Posterior cingulate gyrus (tissue), 11 donors: ENCODE data around the gene CD38.
"Not testable (repeated sequence)": the region's sequence is repeated elsewhere in the genome, so short reads cannot be mapped to it uniquely, and the experiment has no call there.

Source experiments
- DNase-seq, 10 donors: peaks; one replicate each; pipeline versions ENCODE4 v3.0.0 to v3.0.0-alpha.2; 2020 to 2021; ENCODE audit warnings: mixed read lengths in 3 of 10
- intact Hi-C: fragments of 100-400 bp; cut with DNase I; formaldehyde crosslinking; loops from one replicate; pipeline ENCODE4 v1.15.1; 2023

CD38 gene

DNA sequence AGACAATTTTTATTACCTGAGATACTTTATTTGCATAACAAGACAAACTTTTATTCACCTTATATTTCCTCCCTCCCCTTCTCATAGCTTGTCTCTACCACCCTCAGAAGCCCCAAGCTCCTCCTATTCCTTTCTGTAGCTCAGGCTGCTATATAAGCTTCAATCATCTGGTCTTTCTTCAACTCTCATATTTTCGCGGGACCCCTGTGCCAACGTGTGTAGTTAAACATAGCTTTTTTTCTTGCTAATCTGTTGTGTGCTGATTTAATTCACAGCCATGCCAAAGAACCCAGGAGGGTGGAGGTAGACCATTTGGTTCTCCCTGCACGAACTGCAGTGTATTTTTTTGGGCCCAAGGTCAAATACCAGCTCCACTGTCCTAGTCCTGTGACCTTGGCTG is 21.1 kb upstream of the CD38 start:
- DNase-seq = no peak
- intact Hi-C loops = no loop called here

DNA sequence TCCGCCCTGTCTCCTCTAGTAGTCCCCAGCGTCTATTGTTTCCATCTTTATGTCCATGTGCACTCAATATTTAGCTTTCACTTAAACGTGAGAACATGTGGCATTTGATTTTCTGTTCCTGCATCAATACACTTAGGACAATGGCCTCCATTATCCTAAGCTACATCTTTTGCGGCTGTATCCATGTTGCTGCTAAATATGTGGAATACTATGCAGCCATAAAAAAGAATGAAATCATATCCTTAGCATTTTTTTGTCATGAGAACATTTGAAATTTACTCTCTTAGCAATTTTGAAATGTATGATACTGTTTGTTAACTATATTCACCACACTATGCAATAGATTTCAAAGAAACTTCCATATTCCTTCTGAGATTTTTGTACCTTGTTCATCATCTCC is 19.8 kb upstream of the CD38 start:
- intact Hi-C loops = no loop called here

DNA sequence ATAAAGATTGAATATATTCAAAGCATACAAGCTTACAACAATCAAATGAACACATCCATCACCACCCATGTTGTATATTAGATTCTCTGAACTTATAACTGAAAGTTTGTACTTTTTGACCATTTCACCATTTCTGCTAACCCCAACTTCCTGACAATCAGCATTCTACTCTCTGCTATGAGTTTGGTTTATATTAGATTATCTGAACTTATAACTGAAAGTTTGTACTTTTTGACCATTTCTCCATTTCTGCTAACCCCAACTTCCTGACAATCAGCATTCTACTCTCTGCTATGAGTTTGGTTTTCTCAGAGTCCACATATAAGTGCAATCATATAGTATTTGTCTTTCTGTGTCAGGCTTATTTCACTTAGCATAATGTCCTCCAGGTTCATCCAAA is 15.7 kb upstream of the CD38 start:
- DNase-seq, intact Hi-C loops: not testable (repeated sequence)

More for the DNA sequence above, 19.8 kb upstream of the CD38 start:
- DNase-seq = no peak

DNA sequence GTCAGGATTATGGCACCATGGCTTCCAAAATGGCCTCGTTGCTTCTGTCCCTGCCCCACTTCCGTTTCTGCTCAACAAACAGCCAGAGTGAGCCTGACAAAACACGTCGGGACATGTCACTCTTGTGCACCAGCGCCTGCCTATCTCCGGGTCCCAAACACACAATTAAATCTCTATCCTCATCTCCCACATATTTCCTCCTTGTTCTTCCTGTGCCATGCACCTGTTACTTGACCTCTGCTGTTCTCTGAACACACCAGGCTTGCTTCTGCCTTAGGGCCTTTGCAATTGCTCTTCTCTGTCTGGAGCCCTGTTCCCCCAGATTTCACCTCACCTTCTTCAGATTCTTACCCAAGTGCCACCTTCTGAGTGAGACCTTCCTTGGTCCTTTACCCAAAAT is 12.7 kb upstream of the CD38 start:
- no peak for DNase-seq
- intact Hi-C loops = no loop called here

DNA sequence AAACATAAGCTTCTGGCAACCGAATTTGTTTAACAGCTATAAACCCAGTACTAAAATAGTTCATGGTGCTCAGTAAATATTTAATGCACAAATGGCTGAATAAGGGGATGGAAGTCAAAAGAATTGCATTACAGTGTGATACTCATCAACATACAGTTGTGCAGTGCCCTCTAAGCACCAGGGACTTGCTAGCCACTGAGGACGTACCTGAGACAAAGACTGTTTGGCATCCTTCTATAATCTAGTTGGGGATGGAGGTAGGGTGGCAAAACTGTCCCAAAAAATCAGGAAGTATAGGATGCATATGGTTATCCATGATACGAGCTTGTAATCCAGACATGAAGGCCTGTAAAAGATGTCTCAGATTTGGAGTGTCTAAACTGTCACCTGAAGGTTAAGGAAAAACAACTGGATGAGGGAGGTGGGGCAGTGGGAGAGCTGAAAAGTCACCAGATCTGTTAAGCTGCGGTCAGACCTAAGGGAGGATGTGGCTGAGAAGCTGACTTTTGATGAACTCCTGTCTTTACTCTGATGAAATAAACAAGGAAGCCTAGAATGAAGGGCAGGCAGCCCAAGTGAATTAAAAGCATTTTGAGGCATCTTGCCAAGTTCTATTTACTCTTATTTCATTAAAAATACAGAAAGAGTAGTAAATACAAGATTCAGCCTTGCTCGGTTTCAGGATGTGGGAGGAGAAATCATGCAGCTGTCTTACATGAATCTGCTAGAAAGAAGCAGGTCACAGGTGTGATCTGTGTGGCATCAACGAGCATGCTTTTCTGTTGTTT is 12.0 kb upstream of the CD38 start:
- intact Hi-C loops = no loop called here
- DNase-seq = no peak

DNA sequence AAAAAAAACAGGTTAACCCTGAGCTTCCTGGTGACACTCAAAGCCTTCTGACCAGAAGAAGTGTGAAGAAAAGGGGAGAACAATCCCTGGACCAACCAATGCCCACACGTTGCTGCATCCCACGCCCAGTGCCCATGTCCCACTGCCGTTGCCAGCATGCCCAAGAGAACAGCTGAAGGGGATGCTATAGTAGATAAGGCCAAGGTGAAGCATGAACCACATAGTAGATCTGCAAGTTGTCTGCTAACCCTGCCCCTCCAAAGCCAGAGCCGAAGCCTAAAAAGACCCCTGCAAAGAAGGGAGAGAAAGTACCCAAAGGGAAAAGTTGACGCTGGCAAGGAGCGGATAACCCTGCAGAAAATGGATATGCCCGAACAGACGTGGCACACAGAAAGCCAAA is 11.3 kb upstream of the CD38 start:
- intact Hi-C loops = no loop called here
- DNase-seq = no peak

DNA sequence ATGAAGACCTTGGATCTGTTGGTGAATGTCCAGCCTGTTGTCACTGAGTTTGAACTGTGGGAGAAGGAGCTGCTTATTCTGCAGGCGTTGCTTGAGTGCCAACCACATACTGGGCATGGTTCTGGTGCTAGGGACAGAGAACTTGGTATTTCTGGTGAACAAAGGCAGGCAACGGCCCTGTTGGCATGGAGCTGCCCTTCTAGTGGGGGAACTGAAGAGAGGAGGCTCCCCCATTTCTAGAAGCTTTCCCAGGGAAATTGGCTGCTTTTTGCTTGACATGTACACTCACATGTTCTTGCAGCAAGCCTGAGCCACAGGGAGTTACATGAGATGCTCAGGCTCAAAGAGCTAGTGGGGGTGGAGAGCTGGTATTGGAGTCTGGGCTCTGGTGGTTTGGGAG is 8.9 kb upstream of the CD38 start:
- peak in 2 of 10 donors; percentile 12 to 80 for DNase-seq
- intact Hi-C loops = no loop called here

DNA sequence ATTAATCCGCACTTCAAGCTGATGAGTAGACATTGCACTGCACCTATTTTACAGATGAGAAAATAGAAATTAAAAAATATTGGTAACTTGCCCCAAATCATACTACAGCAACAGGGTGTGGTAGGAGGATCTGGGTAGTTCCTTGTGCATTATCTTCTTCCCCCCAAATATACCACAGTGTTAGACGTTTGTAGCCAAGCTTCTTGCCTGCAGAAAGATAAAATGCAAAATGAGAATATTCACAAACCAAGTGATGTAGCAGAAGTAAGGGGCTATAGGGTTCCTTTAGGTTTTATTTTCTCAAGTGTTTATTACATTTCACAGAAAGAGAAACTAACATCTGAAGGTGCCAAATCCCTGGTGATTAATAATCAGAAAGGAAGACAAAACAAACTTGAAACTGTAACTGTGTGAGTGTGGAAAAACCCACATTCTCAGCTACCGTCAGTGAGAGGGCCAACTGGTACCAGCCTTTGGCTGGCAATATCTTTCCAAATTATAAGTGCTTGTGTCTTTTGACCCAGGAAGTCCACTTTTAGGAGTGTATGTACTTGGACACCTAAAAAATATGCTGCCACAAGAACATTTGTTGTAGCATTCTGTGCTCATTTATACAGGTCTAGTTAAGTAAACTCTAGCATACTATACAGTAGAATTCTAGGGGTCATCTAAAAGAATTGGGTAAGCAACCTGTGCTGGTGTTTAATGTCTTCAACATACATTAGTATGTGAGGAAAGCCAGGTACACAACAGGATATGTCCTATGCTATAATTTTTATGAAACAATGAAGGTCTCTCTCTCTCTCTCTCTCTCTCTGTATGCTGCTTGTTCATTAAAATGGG is 6.7 kb upstream of the CD38 start:
- no peak for DNase-seq
- intact Hi-C loops = no loop called here

DNA sequence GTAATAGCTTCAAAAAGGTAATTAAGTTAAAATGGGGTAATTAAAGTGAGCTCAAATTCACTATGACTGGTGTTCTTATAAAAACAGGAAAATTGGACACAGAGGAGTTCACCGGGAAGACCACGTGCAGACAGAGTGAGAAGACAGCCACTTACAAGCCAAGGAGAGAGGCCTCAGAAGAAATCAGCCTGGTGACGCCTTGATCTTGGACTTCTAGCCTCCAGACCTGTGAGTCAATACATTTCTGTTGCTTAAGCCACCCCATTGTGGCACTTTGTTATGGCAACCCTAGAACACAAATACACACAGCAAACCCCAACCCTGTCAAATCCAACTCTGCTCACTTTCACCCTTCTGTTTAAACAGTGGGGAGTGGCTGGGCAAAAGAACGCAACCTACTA is 4.1 kb upstream of the CD38 start:
- intact Hi-C loops = no loop called here
- no peak for DNase-seq

DNA sequence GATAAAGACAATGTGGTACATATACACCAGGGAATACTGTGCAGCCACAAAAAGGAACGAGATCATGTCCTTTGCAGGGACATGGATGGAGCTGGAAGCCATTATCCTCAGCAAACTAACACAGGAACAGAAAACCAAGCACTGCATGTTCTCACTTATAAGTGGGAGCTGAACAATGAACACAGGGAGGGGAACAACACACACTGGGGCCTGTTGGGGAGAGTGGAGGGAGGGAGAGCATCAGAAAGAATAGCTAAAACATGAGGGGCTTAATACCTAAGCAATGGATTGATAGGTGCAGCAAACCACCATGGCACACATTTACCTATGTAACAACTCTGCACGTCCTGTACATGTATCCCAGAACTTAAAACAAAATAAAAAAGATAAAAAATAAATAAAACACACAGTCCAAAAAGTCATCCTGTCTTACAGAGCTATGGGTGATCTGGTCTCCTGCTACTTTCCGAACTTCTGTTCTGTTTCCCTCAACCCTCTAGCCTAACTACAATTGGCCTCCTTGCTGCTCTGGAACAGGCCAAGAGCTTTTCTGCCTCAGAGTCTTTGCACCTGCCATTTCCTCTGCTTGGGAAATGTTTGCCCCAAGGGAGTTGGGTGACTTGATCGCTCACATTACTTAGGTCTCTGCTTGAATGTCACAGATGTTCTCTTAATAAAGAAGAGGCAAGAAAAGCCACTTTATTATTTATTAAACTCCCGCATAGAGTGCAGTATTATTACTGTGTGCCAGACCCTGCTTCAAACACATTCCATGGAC is 1.1 kb upstream of the CD38 start:
- DNase-seq = no peak
- intact Hi-C loops = no loop called here

DNA sequence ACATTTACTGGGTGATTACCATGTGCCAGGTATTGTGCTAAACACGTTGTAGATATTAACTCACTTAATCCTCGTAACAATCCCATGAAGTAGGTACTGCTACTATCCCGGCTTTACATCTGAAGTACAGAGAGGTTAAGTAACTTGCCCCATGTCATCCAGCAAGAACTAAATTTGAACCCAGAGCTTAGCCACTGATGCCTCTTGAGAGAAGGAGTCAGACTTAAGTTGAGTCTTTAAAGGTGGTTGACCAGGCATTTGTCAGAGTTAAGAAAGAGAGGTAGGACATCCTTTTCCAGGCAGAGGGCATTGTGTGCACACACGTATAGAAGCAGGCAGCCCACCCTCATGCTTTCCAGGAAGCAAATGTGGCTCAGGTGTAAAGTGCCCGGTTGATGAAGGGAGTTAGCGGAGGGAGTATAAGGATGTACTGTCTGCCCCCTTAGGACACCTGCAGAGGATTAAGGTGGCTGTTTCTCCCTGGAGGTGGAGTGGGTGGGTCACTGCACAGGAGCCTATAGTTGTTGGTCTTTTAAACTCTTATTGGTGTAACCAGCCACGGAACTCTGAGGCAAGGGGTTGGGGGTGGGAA is 335 bp upstream of the CD38 start:
- no peak for DNase-seq
- intact Hi-C loops = no loop called here

DNA sequence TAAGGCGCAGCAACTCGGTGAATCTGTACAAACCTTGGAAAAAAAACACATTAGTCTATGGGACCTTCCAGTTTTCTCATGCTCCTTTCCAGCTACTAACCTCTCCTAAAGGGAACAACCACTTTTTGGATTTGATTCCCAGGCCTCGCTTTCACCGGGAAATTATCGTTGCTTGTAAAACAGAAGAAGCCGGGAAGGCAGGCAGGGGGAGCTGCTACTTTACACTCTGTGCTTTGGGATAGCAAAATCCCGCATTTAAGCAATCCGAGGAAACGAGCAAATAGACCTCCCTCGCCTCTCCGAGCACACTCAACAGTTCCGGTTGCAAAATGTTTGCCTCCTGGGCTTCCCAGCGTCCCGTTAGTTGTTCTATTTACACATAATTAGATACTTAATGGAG is 1.2 kb downstream of the CD38 start:
- peak in 8 of 10 donors; percentile 37 to 91 (median 52) for DNase-seq
- intact Hi-C loops = no loop called here

DNA sequence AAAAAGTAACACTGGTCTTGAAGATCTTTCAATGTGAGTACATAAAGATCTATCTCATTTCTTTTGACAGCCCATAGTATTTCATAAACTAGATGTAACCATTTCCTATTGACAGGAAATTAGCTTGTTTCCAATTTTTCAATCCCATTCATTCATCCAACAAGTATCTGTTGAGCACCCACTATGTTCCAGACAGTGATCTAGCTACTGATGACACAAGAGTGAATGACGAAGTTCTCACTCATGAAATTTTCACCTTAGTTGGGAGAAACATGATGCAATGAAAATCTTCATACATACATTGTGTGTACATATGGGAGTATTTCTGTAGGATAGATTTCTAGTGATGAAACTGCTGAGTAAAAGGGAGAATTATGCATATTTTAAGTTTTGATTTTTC is 1.7 kb downstream of the CD38 start:
- intact Hi-C loops = no loop called here

DNA sequence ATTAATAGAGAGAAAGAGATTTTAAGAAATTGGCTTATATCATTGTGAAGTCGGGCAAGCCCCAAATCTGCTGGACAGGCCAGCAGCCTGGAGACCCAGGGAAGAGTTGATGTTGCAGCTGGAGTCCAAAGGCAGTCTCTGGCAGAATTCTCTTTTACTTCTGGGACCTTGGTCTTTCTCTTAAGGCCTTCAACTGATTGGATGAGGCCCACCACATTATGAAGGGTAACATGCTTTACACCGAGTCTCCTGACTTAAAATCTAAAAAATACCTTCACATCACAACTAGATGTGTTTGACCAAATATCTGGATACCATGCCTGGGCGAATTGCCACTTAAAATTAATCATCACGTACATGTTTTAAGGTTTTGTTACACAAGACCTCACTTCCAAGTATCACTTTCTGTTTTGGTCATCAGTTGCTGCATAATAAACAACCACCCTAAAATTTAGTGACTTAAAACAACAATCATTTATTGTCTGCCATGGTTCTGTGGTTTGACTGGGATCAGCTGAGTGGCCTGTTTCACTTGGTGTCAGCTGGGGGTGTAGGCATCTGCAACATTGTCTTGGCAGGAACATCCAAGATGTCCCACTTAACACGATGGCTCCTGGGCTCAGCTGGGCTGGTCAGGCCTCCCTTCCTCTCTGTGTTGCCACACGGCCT is 3.4 kb downstream of the CD38 start:
- DNase-seq = no peak
- intact Hi-C loops = no loop called here

More for the DNA sequence above, 1.7 kb downstream of the CD38 start:
- DNase-seq = no peak

DNA sequence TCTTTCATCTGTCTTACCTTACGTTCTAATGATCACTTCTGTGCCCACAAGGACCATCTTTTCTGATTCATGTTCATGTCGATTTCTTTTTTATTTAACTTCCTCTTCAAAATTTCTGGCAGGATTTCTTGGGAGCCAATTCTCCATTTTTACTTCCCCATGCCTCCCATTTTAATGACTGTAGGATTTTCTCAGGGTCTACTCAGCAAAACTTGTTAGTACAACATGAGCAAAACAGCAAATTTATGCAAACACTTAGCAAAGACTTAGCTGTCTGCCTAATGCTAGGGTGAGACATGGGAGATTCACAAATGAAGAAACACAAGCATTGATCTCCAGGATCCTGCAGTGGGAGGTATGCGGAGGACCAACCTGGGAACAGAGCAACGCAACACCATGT is 5.5 kb downstream of the CD38 start:
- intact Hi-C loops = no loop called here
- no peak for DNase-seq

DNA sequence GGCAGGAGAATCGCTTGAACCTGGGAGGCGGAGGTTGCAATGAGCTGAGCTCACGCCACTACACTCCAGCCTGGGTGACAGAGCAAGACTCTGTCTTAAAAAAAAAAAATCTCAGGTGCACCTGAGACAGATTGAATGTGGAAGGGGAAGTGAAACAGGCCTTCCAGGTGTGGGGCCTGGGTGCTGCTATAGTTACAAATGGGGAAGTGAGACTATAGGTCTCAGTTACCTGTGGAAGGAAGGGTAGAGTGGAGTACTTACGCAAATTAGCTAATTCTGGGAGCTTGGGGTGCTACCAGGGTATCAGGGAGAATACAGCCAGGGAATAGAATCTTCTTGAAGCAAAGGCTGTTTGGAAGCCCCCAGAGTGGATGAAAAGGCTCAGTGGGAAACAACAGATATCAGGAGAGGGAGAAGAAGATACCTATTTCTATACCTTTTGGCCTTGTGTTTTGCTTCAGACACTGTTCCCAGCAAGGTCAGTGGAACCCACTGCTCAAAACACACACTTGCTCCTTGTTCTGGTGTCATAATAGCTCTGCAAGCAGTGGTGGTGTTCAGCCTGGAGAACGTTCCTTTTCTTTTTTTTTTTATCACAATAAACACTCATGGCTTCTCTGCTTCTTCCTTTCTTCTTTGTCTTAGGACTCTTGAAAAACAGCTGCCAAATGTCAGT is 7.0 kb downstream of the CD38 start:
- DNase-seq = no peak
- intact Hi-C loops = no loop called here

DNA sequence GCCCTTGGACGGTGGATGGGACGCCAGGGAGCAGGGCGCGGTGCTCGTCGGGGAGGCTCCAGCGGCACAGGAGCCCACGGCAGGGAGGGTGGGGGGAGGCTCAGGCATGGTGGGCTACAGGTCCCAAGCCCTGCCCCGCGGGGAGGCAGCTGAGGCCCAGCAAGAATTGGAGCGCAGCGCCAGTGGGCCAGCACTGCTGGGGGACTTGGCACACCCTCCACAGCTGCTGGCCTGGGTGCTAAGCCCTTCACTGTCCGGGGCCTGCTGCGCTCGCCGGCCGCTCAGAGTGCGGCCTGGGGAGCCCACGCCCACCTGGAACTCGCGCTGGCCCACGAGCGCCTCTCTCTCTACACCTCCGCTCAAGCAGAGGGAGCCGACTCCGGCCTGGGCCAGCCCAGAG is 8.6 kb downstream of the CD38 start:
- intact Hi-C loops = no loop called here
- peak in 1 of 10 donors; percentile 70 for DNase-seq

DNA sequence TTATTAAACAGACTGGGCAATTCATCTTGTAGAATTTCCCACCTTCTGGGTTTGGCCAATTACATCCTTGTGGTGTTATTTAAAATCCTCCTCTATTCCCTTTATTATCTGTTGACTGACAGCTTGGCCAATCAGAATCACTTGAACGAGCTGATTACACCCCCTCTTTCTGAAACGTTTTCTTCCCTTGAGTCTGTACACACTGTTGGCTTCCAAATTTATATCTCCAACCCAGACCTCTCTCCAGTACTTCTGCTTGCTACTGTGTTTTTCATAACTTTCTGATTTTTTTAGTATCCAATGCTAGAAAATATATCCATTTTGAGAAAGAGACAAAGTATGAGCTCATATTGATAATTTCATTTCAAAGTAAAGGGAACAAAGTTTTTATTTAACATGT is 14.8 kb downstream of the CD38 start:
- intact Hi-C loops = no loop called here
- no peak for DNase-seq

DNA sequence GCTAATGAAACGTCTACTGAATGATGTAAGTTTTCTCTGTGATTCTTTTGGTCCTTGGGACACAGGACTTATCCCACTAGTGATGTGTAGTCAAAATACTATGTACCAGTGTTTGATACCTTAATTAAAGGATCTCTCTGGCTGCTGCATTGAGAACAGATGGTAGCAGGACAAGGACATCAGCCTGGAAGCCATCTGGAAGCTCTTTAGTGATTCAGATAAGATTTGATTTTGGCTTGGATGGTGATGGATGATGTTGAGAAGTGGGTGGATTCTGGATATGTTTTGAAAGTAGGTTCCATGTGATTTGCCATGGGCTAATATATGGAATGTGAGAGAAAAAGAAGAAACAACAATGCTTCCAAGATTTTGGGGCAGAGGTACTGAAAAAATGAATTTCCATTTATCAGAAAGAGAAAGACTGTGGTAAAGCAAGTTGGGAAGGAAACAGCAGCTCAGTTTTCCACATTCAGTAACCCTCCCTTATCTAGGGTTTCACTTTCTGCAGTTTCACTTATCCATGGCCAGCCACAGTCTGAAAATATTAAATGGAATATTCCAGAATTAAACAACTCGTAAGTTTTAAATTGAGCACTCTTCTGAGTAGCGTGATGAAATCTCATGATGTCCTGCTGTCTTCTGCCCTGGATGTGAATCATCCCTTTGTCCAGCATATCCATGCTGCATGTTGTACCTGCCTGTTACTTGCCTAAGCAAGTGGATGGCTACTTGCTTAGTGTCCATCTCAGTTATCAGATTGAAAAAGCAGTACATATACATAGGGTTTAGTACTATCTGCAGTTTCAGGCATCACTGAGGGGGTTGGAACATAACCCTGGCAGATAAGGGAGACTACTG is 15.6 kb downstream of the CD38 start:
- intact Hi-C loops = no loop called here
- no peak for DNase-seq
